DMS114 treated with DMSO at 0.1 percent for 48 hours (cell line): ENCODE data around the gene PDE3A.
A peak's percentile ranks its signal among the peaks of the same experiment; 100 is the strongest.
"Not testable (repeated sequence)": the region's sequence is repeated elsewhere in the genome, so short reads cannot be mapped to it uniquely, and the experiment has no call there.

ENCODE experiments used
- DNase-seq: peaks from one replicate; lab custom pipeline; 2025; ENCODE audit not compliant: unreplicated experiment; lab: John Stamatoyannopoulos, UW

The PDE3A gene

DNA sequence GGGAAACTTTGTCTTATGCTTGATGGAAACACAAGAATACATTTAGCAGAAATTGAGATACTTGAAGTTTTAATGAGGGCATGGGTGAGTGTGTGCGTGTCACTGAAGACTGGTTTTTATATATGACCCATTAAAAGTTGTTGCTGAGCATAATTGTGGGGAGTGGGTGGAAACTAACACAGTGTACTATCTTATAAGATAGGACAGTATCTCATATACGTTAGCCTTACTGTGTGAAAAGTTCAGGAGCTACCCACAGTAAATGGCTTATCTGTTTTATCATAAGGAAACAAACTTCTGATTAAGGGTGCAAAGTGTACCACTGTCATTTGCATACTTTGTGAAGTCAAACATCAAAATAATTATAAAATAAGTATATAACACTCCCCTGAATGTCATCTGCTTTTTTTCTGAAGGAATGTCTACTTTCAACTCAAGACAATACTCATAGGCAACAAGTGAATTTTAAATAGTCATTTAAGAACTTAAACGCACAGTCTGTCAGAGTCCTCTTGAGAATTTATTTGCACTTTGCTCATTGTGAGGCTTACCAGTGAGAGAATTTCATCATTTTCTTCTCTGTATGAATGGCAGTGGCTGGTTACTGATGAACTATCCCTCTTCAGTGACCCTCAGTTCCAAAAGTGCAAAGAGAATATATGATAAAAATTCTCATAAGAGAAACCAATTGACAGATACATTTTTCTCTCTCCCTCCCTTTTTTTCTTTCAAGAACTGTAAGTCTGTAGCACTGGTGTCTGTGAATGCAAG lies 4.2 kb downstream of the PDE3A start:
- DNase-seq = peak; percentile 33

DNA sequence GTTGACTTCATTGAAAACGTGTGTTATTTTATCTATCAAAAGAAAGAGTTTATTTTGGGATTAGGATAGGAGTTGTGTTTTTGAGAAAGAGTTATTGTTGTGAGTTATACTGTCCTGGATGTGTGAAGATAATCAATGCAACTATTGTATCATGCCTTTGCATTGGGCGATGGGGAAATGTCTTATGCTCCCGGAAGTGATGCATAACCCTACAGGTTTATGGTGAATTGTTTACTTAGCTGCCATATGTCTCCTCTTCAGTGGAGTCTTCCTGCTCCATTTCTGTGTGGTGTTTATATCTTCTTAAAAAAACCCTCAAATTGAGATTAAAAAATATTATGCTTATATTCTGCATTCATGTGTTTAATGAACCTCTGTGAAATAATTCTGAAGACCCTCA lies 6.5 kb downstream of the PDE3A start:
- no peak for DNase-seq

DNA sequence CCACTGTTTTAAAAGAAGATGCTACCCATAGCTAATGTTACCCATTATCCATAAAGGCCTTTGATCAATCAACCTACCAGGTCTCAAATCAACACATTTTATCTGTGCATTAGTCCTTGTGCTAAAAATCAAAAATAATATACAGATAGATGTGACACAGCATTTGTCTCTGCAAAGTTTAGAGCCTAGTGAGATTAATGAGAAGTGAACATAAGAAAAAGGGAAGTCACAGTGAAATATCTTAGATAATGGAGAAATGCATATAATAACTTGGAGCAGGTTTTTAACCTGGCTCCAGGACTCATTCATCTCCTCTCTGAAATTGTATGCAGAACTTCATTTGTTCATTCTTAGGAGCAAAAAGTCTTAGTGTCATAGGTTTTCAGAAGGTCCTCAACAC lies 7.2 kb downstream of the PDE3A start:
- no peak for DNase-seq

DNA sequence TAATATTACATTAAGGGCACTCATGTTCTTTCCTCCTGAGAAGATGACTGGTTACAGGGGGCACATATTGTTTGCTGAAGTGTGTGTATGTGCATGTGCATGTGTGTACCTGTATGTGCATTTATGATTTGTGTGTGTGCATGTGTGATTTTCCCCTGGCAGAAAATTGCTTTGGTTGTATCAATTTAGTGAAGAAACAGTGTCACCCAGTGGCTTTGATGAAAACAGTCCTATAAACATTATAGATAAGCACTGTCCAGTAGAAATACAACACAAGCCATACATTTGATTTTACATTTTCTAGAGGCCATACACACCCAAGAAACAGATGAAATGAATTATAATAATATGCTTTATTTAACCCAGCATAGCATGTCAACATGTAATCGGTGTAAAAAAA lies 8.6 kb downstream of the PDE3A start:
- DNase-seq = peak; percentile 40

DNA sequence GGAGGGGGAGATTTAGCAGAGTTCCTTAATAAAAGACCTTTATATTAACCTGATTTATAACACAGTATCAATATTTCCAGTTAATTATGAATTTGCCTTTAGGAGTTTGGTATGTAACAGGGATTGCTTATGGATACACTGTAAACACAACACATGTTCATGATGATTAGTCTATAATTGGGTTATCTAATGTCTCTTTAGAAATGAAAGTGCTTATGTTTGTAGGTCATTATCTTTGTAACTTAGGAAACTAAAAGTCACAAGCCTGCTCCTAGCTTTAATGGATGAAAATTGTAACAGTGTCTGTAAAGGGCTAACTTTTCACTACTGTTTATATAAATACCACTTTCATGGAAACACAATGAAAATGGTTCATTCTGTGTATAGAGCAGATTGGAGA lies 9.4 kb downstream of the PDE3A start:
- no peak for DNase-seq

DNA sequence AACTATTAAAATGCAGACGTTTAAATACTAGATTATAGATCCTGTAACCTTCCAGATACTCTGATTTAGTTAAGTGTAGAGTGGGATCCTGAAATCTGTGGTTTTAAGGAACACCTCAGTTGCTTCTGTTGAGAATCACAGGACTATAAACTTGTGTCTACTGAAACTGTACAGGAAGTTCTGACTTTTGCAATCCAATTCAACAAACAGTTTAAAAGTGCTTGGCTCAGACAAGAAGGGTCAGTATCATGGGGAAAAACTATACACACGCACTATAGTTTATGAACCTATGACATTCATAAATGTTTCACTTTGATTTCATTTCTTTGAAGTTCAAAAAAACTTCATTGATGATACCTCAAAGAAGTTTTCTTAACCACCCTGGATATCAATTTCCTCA lies 13.8 kb downstream of the PDE3A start:
- no peak for DNase-seq

DNA sequence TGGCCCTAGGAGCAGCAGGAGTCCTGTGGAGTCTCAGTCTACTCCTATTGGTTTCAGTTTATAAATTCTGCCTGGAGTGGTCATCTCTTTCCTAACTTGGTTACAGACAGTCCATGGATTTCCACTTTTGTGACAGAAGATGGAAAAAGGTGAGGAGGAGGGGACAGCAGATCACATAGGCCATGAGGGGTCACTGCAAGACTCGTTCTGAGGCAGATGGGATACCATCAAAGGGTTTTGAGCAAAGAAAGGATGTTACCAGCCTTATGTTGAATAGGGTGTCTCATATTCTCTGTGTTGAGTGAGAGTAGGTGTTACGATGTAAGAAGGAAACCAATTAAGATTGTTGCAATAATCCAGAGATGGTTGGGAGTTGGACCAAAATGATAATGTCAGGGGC lies 15.3 kb downstream of the PDE3A start:
- no peak for DNase-seq

DNA sequence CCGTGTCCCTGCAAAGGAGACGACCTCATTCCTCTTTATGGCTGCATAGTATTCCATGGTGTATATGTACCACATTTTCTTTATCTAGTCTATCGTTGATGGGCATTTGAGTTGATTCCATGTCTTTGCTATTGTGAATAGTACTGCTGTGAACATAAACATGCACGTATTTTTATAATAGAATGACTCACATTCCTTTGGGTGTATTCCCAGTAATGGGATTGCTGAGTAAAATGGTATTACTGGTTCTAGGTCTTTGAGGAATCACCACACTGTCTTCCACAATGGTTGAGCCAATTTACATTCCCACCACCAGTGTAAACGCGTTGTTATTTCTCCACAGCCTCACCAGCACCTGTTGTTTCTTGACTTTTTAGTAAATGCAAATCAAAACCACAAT lies 16.5 kb downstream of the PDE3A start:
- DNase-seq = not testable (repeated sequence)

DNA sequence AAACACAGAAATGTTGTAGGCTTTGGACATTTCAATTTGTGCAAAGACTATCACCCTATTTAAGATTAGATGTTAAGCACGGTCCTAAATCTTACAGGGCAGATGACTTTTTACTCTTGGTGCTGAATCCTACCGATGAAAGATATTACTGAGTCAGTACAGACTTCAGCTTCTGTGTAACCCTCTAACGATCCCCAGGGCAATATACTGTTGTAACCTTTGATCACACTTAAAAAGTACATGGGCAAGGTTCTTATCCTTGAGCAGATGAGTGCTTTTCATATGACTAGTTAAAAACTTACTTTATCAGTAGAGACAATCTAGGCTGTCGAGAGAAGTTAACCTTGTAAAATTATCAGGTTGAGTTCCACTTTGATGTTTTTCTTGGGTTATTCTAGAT lies 22.5 kb downstream of the PDE3A start:
- DNase-seq = no peak

DNA sequence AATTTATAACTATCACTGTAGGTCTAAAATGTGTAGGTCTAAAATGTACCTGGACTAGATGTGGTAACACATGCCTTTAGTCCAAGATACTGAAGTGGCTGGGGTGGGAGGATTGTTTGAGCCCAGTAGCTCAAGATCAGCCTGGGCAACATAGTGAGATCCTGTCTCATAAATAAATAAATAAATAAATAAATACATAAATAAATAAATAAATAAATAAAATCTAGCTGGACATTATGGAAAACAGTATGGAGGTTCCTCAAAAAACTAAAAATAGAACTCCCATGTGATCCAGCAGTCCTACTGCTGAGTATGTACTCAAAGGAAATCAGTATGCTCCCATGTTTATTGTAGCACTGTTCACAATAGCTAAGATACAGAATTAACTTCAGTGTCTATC lies 24.0 kb downstream of the PDE3A start:
- DNase-seq = no peak

DNA sequence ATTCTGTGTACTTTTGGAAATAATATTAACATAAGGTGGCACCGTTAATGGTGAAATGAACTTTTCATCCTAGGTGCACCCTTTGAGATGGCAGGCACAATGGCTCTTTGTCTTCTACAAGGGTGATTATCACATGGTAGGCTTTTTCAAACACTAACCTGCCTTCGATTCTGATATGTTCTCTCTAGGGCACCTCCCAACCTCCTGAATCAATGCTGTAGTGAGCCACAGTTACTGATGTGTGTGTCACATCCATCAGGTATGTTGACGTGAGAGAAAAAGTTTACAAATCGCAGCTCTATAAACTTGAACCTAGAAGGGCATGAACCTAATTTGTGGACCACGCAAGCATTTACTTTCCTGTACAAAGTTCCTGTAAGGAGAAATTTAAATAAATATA lies 25.4 kb downstream of the PDE3A start:
- no peak for DNase-seq

DNA sequence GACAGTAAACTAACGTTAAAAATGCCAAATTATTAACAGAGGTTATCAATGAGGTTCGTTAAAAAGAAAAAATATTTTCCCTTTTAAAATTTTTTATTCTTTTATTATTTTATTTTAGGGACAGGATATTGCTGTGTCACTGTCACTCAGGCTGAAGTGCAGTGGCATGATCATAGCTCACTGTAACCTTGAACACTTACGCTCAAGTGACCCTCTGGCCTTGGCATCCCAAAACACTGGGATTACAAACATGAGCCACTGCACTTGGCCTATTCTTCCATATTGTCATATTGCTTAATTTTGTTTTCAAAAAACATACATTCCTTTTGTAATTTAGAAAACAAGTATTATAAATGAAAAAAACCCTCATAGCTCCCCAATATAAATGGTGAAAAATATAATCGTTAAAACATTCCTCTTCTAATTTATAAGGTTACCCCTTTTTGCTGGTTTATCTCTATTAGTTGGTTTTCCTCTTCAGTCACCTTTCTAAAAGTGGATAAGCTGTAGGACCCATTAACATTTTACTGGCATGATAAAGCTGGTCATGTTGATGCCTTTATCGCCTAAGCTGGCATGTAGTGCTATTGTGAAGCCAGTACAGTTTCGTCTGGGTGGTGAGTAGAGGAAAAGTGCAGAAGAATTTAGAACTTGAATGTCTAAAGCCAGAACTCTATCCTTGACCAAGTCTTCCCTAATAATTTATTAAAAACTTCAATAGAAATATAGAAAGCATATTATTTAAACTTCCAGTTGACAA lies 27.6 kb downstream of the PDE3A start:
- no peak for DNase-seq

DNA sequence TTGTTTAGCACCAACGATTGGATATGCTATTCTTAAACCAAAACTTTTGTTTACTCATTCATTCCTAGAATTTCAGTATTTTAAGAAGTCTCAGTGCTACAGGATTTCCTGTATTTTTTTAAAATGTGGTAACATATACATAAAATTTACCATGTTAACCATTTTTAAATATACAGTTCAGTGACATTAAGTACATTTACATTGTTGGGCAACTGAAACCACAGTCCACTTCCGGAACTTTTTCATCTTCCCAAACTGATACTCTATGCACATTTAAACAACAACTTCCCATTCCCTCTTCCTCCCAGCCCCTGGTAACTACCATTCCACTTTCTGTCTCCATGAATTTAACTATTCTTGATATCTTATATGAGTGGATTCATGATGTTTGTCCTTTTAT lies 30.3 kb downstream of the PDE3A start:
- no peak for DNase-seq

DNA sequence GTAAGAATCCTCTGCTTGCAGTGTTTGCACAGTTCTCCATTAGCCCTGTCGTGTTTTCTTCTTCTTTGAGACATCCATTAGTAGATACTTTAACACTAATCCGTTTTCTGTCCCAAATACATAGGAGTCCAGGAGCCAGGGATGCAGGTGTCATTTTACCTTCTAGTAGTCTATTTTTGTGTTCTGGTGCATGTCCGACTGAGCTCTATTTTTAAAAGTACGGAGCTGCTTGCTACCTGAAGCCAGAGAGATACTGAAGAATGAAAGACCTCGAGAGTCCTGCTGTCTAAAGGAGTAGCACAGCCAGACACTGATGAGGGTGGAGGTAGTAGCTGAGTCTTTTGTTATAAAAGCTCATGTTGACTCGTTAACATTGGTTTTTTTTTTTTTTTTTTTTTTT lies 31.7 kb downstream of the PDE3A start:
- DNase-seq = no peak

DNA sequence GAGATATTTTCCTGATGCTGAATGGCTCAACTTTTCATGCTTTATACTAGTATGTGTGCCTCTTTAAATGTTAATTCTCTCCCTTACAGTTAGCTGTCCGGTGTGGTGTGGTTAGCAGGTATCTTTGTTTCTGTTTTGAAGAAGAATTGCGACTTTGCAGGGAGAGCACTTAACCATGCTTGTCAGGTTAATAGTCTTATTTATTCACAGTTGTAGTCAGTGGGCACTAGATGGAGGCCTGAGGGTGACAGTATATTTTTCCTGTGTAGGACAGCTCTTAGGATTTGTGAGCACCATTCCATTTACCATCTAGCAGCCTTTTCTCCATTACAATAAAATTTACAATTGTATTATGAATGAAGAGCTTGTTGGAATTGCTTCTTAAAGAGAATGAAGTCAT lies 34.9 kb downstream of the PDE3A start:
- no peak for DNase-seq

DNA sequence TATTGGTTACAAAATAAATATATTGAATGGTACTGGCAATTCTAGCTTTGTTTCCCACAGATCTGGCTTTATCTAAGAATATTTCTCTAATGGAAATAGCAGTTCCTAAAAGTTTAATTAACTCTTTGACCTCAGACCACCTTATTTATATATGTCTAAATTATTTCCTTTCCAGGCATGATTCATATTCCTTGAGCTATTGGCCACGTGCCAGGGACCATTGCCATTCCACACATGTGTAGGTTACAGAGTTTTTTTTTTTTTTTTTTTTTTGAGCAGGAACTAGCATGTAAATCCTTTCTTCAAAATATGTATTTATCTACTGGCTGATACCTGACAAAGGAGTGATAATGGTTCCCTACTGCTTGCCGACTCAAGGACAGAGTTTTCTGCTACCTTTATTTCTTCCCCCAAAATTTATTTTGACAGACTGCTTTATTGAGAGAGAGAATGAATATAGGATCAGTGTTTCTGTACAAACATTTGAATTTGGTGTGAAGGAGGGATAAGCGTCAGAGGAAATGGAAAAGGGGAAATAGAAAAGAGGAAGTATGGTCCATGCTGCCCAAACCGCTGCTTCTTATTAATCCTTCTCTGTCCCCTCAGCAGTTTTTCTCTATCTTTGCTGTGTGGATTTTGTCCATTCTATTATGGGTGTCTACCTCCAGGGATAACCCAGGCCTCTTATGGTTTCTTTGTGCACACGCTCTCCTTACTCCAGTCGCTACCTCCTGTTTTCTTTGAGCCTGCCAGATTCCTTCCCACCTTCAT lies 36.4 kb downstream of the PDE3A start:
- DNase-seq = no peak

DNA sequence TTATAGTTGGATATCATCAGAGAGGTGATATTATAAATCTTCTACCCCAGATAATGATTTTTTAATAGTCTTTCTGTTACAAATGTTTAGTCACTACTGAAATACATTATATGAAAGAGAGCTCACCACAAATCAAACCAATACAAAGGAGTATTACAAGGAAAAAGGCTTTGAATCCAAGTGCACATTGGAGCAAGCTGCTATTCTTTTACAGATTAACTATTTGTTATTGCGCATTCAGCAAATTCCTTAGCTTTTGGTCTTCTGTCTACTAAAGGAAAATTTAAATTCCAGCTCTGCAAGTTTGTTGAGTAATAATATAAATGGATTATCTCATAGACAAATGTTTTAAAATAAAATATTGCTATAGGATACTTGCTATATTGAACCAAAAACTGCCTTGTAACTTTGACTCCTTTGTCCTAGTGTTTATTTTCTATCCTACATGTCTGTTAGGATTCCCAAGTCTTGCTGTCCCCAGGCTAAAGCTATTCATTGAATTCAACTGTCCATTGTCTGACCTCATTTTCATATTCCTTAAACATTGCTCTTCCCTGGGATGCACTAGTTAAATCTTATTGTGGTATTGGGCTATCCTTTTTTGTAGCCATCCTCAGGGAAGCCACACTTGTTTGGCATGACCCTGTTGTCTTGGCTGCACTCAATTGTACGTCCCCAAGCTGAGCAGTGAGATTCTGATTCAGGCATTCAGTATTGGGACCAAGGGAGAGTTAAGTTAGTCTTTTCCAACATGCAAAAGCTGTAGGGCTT lies 41.5 kb downstream of the PDE3A start:
- no peak for DNase-seq

DNA sequence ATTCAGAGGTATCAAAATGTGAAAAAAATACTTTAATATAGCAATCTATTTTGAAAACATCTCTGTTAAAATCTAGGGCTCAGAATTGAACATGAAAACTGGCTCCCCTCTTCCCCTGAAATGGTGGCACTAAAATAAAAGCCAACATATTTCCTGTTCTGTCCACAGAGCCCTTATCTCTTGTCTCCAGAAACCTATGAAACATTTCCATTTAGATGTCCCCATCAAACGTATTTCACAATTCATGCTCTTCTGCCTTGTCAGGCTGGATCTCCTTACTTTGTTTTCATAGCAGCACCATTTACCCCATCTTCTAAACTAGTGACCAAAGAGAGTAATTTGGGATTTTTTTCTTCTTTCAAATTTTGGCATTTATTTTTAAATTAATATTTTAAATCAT lies 42.4 kb downstream of the PDE3A start:
- DNase-seq = no peak

DNA sequence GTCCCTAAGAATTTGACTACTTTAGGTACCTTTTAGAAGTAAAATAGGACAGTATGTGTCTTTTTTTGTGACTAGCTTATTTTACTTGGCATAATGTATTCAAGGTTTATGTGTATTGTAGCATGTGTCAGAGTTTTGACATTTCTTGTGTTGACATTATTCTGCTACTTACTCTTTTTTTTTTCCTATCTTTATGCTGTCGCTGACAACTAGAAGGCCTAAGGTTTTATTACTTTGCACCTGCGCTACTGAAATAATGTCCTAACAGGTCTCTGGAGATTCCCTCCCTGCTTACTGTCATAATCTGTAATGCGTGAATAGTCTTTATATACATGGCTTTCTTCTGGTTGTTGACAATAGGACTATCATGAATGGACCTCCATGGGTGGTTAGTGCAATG lies 43.0 kb downstream of the PDE3A start:
- DNase-seq = no peak

DNA sequence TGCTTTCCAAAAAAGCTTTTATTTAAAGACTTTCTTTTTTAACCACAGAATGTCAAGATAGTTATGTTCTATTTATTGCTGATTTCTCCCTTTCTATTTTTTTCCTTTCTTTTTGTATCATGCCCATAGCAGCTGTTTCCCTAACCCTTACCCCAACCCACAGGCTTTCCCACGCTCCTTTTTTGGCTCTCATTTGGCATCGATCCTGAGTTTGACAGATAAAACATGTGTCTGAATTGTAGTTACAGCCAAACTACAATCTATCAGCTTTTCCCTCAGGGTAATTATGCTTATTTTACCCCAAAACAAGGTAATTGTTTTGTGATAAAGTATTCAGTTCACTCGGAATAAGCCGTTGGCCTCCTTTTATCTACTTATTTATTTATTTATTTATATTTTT lies 46.7 kb downstream of the PDE3A start:
- no peak for DNase-seq

DNA sequence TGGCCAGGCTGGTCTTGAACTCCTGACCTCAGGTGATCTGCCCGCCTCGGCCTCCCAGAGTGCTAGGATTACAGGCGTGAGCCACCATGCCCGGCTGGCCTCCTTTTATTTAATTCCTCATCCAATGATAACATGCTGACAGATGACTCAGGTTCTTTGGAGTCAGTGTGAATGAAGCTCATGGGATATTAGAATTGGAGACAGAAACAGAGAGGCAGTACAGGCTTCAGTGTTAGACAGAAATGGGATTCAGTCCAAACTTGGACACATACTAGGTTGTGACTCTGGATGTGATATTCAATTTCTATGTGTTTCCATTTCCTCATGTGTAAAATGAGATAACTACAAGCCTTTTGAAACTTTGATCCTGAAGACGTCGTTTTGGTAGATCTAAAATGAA lies 47.3 kb downstream of the PDE3A start:
- DNase-seq = no peak
